Gastrocnemius medialis (tissue), 4 donors: ENCODE results near the gene SLC17A9.

Source experiments
- CTCF ChIP-seq, 5 experiments: fragments of 450-650 bp in 3 of 5; fragments of 200-600 bp in 2 of 5; sonication (generic) in 2 of 5; IDR thresholded peaks in 4 of 5; conservative IDR thresholded peaks in 1 of 5; 1 replicate in 4 of 5; 2 replicates in 1 of 5; pipeline ENCODE4 v1.5.1; 2016 to 2019; ENCODE audit warnings: antibody characterized with exemption in 5 of 5, mild to moderate bottlenecking in 3 of 5, moderate library complexity in 3 of 5
- POLR2A ChIP-seq, 2 donors: fragments of 450-650 bp; IDR thresholded peaks; one replicate each; pipeline ENCODE4 v1.6.1; 2017; ENCODE audit warnings: antibody characterized with exemption in 2 of 2, mild to moderate bottlenecking in 2 of 2, moderate library complexity in 2 of 2

- TF ChIP-seq POLR2A (IDR thresholded peaks at IDR 0.05) (no peak), CTCF (IDR thresholded peaks at IDR 0.05 in 4 of 5, conservative IDR thresholded peaks at IDR 0.05 in 1 of 5) (no peak)
Observed at GRCh38 chr20:63009988-63010769, 57.7 kb downstream of the SLC17A9 start.
